ENCODE measurements around the gene CS.

DNA sequence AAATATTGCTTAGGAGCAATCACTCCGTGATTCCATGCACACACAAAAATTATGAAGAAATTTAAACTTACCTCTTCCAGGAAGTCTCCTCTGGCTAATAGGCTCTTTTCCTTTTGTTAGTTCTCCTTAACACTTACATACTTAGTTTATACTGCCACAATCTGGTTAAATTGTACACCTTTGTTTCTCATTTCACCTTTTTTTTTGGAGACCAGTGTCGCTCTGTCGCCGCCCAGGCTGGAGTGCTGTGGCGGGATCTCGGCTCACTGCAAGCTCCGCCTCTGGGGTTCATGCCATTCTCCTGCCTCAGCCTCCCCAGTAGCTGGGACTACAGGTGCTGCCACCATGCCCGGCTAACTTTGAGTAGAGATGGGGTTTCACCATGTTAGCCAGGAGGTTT is 39.8 kb downstream of the CS start:
- TF ChIP-seq EP300 (IDR thresholded peaks at IDR 0.05) (no peak), POLR2A (IDR thresholded peaks at IDR 0.05) (no peak)
- TF ChIP-seq, protein P1, sequence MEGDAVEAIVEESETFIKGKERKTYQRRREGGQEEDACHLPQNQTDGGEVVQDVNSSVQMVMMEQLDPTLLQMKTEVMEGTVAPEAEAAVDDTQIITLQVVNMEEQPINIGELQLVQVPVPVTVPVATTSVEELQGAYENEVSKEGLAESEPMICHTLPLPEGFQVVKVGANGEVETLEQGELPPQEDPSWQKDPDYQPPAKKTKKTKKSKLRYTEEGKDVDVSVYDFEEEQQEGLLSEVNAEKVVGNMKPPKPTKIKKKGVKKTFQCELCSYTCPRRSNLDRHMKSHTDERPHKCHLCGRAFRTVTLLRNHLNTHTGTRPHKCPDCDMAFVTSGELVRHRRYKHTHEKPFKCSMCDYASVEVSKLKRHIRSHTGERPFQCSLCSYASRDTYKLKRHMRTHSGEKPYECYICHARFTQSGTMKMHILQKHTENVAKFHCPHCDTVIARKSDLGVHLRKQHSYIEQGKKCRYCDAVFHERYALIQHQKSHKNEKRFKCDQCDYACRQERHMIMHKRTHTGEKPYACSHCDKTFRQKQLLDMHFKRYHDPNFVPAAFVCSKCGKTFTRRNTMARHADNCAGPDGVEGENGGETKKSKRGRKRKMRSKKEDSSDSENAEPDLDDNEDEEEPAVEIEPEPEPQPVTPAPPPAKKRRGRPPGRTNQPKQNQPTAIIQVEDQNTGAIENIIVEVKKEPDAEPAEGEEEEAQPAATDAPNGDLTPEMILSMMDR (IDR thresholded peaks at IDR 0.05): no peak
